Activated T-helper 1 cell treated with Interleukin-2 at 50 U/mL for 16 hours (primary cell): ENCODE data around the gene KDM6B.
"Not testable (repeated sequence)": the region's sequence is repeated elsewhere in the genome, so short reads cannot be mapped to it uniquely, and the experiment has no call there.

Source experiments
- DNase-seq: peaks from one replicate; pipeline ENCODE4 v3.0.0-alpha.2; 2020; ENCODE audit warnings: low read depth

Gene KDM6B

DNA sequence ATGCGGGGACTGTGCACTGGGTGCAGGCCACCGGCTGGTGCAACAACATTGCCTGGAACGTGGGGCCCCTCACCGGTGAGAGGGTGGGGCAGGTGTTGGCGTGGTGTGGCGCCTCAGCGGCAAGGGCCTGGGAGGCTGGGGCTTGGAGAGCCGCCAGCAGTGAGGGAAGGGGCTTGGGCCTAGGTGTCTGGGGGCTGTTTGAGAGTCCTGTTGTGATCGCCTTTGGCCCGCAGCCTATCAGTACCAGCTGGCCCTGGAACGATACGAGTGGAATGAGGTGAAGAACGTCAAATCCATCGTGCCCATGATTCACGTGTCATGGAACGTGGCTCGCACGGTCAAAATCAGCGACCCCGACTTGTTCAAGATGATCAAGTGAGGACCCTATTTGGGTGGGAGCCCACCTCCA is 18.2 kb downstream of the KDM6B start:
- DNase-seq = no peak

DNA sequence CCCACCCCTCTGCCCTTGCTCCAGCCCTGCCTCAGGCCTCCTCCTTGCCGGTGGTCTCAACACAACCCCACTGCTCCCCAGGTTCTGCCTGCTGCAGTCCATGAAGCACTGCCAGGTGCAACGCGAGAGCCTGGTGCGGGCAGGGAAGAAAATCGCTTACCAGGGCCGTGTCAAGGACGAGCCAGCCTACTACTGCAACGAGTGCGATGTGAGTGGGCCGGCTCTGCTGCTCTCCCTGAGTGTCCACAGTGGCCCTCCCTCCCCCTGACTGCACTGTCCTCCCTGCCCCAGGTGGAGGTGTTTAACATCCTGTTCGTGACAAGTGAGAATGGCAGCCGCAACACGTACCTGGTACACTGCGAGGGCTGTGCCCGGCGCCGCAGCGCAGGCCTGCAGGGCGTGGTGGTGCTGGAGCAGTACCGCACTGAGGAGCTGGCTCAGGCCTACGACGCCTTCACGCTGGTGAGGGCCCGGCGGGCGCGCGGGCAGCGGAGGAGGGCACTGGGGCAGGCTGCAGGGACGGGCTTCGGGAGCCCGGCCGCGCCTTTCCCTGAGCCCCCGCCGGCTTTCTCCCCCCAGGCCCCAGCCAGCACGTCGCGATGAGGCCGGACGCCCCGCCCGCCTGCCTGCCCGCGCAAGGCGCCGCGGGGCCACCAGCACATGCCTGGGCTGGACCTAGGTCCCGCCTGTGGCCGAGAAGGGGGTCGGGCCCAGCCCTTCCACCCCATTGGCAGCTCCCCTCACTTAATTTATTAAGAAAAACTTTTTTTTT is 19.1 kb downstream of the KDM6B start:
- DNase-seq = no peak

DNA sequence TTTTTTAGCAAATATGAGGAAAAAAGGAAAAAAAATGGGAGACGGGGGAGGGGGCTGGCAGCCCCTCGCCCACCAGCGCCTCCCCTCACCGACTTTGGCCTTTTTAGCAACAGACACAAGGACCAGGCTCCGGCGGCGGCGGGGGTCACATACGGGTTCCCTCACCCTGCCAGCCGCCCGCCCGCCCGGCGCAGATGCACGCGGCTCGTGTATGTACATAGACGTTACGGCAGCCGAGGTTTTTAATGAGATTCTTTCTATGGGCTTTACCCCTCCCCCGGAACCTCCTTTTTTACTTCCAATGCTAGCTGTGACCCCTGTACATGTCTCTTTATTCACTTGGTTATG is 19.6 kb downstream of the KDM6B start:
- no peak for DNase-seq

DNA sequence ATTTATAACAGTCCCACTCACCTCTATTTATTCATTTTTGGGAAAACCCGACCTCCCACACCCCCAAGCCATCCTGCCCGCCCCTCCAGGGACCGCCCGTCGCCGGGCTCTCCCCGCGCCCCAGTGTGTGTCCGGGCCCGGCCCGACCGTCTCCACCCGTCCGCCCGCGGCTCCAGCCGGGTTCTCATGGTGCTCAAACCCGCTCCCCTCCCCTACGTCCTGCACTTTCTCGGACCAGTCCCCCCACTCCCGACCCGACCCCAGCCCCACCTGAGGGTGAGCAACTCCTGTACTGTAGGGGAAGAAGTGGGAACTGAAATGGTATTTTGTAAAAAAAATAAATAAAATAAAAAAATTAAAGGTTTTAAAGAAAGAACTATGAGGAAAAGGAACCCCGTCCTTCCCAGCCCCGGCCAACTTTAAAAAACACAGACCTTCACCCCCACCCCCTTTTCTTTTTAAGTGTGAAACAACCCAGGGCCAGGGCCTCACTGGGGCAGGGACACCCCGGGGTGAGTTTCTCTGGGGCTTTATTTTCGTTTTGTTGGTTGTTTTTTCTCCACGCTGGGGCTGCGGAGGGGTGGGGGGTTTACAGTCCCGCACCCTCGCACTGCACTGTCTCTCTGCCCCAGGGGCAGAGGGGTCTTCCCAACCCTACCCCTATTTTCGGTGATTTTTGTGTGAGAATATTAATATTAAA is 20.2 kb downstream of the KDM6B start:
- no peak for DNase-seq

DNA sequence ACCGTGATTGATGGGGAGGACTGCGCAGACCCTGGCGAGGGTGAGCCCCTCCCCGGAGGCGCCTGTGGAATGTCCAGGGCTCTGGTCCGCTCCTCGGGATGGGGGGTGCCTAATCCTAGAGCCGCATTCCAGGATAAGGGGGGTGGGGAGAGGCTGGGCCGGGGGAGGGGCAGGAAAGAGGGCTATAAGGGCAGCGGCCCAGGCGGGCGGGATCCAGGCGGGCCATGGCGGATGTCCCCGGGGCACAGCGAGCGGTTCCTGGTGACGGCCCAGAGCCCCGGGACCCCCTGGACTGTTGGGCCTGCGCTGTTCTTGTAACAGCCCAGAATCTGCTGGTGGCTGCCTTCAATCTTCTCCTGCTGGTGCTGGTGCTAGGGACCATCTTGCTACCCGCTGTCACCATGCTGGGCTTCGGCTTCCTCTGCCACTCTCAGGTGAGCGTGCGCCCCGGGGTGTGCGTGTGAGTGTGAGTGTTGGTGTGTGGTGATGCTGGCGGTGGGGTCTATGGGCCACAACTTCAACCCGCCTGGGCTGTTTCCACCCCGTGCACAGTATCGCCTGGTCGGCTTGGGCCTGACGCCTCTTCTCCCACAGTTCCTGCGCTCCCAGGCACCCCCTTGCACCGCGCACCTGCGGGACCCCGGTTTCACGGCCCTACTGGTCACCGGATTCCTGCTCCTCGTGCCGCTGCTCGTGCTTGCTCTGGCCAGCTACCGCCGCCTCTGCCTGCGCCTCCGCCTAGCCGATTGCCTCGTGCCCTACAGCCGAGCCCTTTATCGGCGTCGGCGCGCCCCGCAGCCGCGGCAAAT is 21.0 kb downstream of the KDM6B start, which contains the start of gene TMEM88:
TSS of gene TMEM88 (plus strand) at position 216 of the 809 bp plus-strand sequence. CDS start at position 225, 9 bp downstream.
- DNase-seq = no peak

DNA sequence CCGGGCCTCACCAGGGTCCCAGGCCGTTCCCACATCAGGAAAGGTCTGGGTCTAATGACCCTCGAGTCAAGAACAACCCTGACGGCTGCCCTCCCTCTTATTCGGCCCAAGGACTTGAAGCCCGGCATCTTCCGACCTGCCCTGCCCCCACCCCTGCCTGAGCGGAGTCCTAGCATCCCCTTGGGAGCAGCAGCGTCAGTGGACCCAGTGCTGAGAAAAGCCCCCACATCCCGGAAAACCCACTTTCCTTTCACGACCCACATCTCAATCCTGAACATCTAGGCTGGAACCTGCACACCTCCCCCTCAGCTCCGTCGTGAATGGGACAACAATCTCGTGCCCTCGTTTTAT is 21.6 kb downstream of the KDM6B start:
- DNase-seq = no peak

DNA sequence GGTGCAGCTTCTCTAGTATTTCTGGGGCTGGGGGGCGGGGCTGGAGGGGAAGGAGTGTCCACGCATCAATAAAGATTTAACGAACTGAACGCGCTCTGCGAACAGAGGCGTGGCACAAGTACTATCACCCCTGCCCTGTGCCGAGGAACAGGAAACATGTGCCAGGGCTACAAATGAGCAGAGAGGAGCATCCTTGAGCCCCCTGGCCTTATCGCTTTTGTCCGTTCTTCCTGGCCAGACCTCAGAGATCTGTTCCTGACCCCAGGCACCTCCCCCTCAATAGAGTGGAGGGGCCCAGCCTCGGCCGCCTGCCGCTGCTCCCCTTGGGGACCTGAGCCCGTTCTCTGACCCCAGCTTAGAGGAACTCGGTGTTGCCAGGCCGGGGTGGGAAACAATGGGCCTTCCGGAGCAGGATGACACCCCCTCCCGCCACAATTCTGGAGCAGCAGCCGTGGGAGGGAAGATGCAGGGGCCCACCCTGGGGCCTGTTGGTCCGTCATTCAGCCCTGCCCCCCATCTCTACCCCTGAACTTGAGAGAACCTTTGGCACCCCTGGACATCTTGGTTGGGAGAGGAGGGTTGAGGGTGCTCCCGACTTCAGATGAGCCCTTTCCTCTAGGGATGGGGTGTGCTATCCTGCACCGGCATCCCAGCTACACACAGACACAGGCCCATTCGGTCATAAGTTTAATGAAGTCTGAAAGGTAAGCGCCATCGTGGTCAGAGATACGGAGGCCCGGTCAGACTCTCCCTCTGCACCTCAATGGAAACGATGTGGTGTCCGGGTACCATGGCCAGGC is 22.2 kb downstream of the KDM6B start:
- no peak for DNase-seq

DNA sequence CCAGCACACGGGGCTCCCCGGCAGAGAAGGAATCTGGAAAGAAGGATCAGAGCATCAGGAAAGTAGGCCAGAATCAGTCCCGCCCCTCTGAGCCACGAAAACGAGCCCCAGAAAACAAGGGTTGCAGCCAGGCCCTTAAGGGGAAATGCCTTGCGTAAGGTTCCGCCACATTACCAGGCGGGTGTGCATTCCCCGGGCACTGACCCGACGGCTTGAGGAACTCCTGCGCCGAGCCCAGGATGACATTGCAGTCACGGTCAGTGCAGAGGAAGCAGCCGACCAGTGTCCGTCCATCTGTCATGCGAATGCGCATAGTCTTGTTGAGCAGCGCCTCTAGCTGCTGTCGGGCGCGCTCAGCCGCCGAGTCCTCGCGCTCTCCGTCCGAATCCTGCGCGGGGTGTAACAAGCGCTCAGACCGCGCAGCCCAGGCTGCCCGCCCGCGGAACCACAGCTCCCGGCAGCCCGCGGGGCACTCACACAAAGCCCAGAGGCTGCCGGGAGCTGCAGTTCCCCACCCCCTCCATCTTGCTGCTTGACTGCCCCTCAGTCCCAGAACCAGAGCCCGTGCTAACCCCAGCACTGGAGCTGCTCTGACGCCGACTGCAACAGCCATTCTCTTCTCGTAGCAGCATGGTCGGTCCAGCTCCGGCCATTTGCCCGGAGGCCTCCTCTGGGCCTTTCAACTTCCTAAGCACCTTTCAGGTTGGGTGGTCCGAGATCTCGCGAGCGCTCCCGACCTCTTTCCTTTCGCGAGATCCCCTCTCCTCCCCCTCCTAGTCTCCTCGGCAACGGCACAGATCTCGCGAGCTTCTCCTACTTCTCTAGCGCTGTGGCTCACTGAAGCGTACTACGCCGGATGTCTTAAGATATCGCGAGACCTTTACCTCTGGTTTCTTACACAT is 23.0 kb downstream of the KDM6B start, which contains the start of gene NAA38:
TSS of gene NAA38 (minus strand) at position 749 of the 902 bp plus-strand sequence. CDS start at position 653, 96 bp downstream.
- DNase-seq = peak; percentile 85

DNA sequence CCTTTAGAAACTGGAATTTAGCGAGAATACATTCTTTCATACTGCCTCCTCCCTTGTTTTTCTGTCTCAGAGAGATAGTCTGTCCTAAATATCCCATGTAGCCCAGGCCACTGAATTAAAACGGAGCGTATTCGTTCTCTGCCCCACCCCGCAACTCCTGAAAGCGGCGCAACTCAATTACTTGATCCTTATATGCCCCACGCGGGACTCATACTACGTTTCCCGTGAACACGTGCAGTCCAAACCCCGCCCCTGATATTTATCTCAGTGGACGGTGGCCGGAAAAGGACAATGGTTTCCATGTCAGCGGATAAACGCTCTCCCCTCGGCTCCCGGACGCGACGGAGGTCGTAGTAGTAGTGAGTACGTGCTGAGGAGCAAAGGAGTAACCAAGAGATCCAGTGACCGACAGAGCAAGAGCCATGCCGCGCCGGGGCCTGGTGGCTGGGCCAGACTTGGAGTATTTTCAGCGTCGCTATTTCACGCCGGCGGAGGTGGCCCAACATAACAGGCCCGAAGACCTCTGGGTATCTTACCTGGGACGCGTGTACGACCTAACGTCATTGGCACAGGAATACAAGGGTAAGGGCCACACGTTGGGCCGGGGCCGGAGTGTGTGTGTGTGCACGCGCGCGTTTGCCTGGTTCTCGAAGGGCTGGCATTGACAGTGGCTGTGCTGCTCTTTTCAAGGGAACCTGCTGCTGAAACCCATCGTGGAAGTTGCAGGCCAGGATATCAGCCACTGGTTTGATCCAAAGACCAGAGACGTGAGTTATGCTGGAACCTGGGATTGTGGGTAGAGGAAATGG is 23.9 kb downstream of the KDM6B start, which contains the start of gene CYB5D1:
TSS of gene CYB5D1 (plus strand) at position 291 of the 809 bp plus-strand sequence. CDS start at position 423, 132 bp downstream.
- peak; percentile 73 for DNase-seq

DNA sequence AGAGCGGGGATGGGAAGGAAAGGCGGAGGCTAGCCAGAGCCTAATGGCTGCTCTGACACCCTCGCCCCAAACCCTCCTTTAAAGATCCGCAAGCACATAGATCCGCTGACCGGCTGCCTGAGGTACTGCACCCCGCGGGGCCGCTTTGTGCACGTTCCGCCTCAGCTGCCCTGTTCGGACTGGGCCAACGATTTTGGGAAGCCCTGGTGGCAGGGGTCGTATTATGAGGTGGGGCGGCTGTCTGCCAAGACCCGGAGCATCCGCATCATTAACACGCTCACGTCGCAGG is 24.4 kb downstream of the KDM6B start:
- DNase-seq = no peak

DNA sequence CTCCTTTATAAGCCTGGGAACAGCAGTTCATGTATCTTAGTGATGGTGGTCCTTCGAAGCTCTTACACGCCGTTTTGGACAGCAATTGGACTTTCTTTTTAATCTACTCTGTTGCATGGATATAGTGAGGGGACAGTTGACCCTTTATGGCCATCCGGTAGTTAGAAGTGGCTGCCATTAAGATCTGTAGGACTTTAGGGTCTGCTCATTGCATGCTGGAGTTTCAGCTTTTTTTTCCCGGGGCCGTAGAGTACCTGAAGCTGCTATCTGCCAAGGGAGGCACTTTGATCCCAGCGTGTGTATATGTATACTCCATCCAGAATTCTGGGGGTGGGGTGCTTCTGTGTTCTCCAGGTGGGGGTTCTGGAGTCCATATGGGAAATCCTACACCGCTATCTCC is 25.0 kb downstream of the KDM6B start:
- DNase-seq = no peak

DNA sequence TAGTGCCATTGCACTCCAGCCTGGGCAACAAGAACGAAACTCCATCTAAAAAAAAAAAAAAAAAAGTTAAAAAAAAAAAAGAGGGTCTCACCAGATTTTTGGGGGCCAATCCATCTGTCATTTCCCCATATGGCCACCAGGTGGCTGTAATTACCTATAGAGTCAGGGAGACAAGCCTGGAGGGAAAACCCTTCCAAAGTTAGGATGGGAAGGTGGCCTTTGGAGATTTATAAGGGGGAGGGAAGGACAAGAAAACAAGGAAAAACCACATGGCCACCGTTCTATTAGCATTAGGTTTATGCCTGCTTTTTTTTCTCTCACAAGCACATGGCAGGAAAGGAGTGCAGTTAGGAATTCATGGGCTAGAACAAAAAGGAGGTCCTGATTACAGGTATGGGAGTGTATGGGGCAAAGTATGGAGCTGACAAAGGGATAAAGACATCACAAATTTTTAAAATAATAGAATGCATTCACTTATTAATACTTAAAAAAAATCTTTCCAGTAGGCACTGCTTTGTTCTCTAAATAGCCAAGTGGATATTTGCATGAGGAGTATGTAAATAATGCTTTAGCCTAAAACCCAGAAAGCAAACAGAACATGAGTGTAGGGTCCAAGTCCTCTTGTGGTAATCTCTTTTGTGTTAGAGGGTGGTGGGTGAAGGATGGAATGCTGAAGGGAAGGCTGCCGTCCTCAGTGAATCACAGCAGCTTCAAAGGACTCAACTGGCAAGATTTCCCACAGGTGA is 28.8 kb downstream of the KDM6B start:
- no peak for DNase-seq

DNA sequence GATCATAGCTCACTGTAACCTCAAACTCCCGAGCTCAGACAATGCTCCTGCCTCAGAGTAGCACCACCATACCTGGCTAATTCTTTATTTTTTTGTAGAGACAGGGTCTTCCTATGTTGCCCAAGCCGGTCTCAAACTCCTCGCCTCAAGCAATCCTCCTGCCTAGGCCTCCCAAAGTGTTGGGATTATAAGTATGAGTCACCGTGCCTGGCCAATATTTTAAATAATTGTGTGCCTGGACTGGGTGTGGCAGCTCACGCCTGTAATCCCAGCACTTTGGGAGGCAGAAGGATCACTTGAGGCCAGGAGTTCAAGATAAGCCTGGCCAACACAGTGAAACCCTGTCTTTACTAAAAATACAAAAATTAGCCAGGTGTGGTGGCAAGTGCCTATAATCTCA is 30.4 kb downstream of the KDM6B start:
- DNase-seq = not testable (repeated sequence)

DNA sequence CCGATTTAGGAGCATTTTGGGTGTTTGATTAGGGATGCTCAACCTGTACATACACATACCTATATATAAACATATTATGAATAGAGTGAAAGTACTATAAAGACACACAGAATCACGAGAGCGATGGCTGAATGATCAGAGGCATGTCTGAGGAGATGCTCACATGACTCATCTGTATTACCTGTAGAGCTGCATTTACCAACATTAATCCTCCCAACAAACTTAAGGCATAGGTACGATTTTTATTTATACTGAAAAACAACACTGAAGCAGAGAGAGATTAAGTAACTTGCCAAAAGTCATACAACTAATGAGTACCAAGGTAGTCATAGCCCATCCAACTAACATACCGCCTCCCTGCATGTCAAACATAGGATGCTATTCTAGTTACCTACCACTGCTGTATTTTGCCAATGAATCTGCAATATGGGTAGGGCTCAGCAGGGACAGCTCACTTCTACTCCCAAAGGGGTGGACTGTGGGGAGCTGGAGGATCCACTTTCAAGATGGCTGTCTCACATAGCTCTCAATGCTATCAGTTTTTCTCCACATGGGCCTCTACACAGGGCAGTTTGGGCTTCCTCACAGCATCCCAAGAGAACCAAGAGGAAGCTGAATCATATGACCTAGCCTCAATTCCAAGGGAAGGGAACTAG is 31.1 kb downstream of the KDM6B start:
- no peak for DNase-seq

DNA sequence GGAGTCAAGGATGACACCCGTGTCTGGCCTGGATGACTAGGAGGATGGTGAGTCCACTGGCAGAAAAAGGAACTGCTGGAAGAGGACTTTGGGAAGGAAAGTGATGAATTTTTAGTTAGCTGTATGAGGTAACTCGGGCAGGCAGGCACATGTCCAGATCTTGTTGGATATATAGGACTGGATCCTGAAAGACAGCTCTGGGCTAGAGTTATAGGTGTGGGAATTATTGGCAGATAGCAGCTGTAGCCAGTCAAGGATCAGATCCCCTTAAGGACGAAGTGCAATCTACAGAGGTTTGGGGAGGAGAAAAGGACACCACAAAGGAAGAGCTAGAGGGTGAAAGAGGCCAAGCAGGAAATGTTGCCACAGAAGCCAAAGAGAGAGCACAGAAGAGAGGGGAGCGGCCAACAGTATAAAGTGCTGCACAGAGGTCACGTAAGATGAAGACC is 33.9 kb downstream of the KDM6B start:
- DNase-seq = no peak

DNA sequence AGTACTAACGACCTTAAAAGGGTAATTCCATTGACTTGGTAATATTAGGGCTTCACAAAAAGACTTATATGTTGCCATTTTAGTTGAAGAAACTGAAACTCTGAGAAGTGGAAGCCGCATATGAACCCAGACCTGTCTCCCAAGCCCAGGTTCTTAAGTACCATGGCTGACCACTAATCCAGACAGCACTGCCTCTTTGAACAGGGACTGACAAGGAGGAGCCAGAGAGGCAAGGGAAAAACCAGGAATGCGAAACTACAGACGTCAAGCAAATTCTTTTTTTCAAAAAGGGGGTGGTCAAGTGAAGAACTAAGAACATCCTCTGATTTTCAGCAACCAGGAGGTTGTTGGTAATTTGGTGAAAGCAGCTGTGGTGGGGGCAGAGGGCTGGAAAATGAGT is 39.0 kb downstream of the KDM6B start:
- no peak for DNase-seq

DNA sequence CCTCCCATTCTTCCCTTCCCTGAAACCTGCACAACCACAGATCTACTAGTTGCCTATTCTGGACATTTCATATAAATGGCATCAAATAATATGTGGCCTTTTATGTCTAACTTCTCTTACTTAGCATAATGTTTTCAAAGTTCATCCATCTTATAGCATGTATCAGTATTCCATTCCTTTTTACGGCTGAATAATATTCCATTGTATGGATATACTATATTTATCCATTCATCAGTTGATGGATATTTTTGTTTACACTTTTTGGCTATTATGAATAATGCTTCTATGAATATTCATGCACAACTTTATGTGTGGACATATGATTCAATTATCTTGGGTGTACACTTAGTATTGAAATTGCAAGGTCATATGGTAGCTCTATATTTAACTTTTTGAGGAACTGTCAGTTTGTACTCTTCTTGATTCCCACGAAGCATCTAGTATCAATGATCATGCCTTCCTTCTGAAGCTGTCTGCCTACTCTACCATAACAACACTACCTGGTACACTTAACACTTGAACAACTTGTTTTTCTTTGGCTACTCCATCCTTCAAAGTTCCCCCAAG is 41.9 kb downstream of the KDM6B start:
- no peak for DNase-seq

DNA sequence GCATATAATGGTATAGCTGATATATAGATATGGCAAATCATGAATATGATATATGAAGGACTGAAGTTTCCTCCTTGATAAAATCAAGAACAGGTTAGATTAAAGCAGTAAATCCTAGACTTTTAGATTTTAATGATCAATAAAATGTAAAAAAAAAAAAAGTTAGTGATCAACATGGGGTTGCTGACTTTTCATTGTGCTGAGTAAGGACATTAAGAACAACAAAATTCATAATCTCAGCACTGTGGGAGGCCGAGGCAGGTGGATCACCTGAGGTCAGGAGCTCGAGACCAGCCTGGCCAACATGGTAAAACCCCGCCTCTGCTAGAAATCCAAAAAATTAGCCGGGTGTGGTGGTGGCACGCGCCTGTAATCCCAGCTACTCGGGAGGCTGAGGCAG is 44.2 kb downstream of the KDM6B start:
- DNase-seq = no peak
